ENCODE data around the gene RNF181. TPM values are rescaled to one million over a fixed set of nuclear protein-coding genes. Genes with fewer than 3 reads are reported as not detected.

RNF181 gene
- polyA plus RNA-seq, 2 of the 4 experiments (the other 2 are of a cell fraction) = 189 to 287 TPM

DNA sequence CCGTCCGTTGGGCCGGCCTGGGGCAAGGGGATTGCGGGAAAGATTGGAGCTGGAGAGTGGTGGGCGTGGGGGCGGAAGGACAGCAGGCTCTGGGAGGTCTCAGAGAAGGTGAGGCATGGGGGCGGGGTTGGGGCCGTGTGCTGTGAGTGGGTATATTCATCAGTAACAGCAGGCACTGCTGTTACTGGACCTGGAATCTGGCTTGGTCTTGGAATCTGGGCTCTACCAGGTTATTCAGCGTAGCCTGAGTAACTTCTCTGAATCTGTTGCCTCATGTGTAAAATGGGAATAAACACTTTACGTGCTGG, 435 bp downstream of the RNF181 start:
- Histone ChIP-seq H3K4me3 (peak overlapping the region; percentile 71), H3K27ac (peak overlapping the region; percentile 82 to 91), H3K9me3 (no peaks in the 10 kb centered on the region), H3K4me2 (peak overlapping the region; percentile 81), H3K4me1 (peaks cover 15% of the 10 kb centered on the region)
- ChIA-PET POLR2A (interaction anchor here (0.6 to 2.6 kb wide), 15 partner anchors 9 to 178 kb away, joined by 3 to 23 read pairs (median 6); partner anchors contain the start of genes C2orf68, GGCX, MAT2A and SH2D6), CTCF (interaction anchor here (0.8 to 3.0 kb wide), 9 partner anchors 8 to 216 kb away, joined by 3 to 9 read pairs (median 4); no protein-coding TSS in a partner anchor)
- TF ChIP-seq RARB (CRISPR knock-in tag; IDR thresholded peaks at IDR 0.05) = no peak
- TF ChIP-seq NPAS2 (CRISPR knock-in tag; IDR thresholded peaks at IDR 0.05; ENCODE audit: borderline replicate concordance) = no peak
- TF ChIP-seq, protein P1, sequence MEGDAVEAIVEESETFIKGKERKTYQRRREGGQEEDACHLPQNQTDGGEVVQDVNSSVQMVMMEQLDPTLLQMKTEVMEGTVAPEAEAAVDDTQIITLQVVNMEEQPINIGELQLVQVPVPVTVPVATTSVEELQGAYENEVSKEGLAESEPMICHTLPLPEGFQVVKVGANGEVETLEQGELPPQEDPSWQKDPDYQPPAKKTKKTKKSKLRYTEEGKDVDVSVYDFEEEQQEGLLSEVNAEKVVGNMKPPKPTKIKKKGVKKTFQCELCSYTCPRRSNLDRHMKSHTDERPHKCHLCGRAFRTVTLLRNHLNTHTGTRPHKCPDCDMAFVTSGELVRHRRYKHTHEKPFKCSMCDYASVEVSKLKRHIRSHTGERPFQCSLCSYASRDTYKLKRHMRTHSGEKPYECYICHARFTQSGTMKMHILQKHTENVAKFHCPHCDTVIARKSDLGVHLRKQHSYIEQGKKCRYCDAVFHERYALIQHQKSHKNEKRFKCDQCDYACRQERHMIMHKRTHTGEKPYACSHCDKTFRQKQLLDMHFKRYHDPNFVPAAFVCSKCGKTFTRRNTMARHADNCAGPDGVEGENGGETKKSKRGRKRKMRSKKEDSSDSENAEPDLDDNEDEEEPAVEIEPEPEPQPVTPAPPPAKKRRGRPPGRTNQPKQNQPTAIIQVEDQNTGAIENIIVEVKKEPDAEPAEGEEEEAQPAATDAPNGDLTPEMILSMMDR (IDR thresholded peaks at IDR 0.05) = no peak
- peak; percentile 4; the same call in 1 of the 2 replicates for TF ChIP-seq PHF8 (IDR thresholded peaks at IDR 0.05; ENCODE audit: borderline replicate concordance, low read depth)
- 0 out of 2 replicates have a peak, but pooled peaks have one; percentile 5 for TF ChIP-seq KDM5A (IDR thresholded peaks at IDR 0.05)
- FAIRE-seq (no peak), DNase-seq (ENCODE audit: low read depth in 1 of 2, low spot score in 1 of 2) (no peak), ATAC-seq (peak in 1 of 2 experiments; percentile 28; a peak in 4 of 6 replicates)
- 5% methylated on average over 10 of the region's 10 CpGs for WGBS (ENCODE audit: missing lambda C conversion rate)

- DNase-seq (ENCODE audit: low read depth in 1 of 2, low spot score in 1 of 2) = no peak
- no peak for ATAC-seq
- ChIA-PET POLR2A (interaction anchor here (0.6 to 2.6 kb wide), 6 partner anchors 13 to 58 kb away, joined by 4 to 23 read pairs (median 11); partner anchors contain the start of genes C2orf68 and MAT2A), CTCF (interaction anchor here (0.8 to 3.0 kb wide), 6 partner anchors 9 to 216 kb away, joined by 3 to 9 read pairs (median 4); no protein-coding TSS in a partner anchor)
- peak overlapping the region; percentile 82 to 91; a peak in 4 of 6 replicates for H3K27ac ChIP-seq
- no peak for FAIRE-seq
- H3K9me3 ChIP-seq = no peaks in the 10 kb centered on the region
- peaks cover 18% of the 10 kb centered on the region for H3K4me1 ChIP-seq
- peak overlapping the region; percentile 81 for H3K4me2 ChIP-seq
- WGBS (ENCODE audit: missing lambda C conversion rate) = 67% methylated on average over 3 of the region's 3 CpGs
- TF ChIP-seq, protein P2, sequence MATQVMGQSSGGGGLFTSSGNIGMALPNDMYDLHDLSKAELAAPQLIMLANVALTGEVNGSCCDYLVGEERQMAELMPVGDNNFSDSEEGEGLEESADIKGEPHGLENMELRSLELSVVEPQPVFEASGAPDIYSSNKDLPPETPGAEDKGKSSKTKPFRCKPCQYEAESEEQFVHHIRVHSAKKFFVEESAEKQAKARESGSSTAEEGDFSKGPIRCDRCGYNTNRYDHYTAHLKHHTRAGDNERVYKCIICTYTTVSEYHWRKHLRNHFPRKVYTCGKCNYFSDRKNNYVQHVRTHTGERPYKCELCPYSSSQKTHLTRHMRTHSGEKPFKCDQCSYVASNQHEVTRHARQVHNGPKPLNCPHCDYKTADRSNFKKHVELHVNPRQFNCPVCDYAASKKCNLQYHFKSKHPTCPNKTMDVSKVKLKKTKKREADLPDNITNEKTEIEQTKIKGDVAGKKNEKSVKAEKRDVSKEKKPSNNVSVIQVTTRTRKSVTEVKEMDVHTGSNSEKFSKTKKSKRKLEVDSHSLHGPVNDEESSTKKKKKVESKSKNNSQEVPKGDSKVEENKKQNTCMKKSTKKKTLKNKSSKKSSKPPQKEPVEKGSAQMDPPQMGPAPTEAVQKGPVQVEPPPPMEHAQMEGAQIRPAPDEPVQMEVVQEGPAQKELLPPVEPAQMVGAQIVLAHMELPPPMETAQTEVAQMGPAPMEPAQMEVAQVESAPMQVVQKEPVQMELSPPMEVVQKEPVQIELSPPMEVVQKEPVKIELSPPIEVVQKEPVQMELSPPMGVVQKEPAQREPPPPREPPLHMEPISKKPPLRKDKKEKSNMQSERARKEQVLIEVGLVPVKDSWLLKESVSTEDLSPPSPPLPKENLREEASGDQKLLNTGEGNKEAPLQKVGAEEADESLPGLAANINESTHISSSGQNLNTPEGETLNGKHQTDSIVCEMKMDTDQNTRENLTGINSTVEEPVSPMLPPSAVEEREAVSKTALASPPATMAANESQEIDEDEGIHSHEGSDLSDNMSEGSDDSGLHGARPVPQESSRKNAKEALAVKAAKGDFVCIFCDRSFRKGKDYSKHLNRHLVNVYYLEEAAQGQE (IDR thresholded peaks at IDR 0.05) = no peak
- no peak for TF ChIP-seq TP53 (CRISPR knock-in tag; IDR thresholded peaks at IDR 0.05)
- no peak for TF ChIP-seq HOXB13 (CRISPR knock-in tag; IDR thresholded peaks at IDR 0.05; ENCODE audit: low read depth)
- TF ChIP-seq MAFK (IDR thresholded peaks at IDR 0.05; ENCODE audit: partially characterized antibody) = no peak
- no peak for TF ChIP-seq RARB (CRISPR knock-in tag; IDR thresholded peaks at IDR 0.05)
- TF ChIP-seq RNF2 (IDR thresholded peaks at IDR 0.05; ENCODE audit: borderline replicate concordance, low read depth) = no peak
- TF ChIP-seq EHMT2 (IDR thresholded peaks at IDR 0.05; ENCODE audit: low read depth) = no peak
- no peak for TF ChIP-seq CEBPB (IDR thresholded peaks at IDR 0.05)
- no peak for TF ChIP-seq HDAC2 (IDR thresholded peaks at IDR 0.05)
- no peak for TF ChIP-seq PBX3 (IDR thresholded peaks at IDR 0.05)
- TF ChIP-seq ZSCAN20 (CRISPR knock-in tag; IDR thresholded peaks at IDR 0.05) = no peak
- TF ChIP-seq HEYL (CRISPR knock-in tag; IDR thresholded peaks at IDR 0.05) = no peak
- TF ChIP-seq MAZ (IDR thresholded peaks at IDR 0.05; ENCODE audit: borderline replicate concordance, low read depth, low read length) = no peak
- peak overlapping the region; percentile 71 for H3K4me3 ChIP-seq
Observed at GRCh38 chr2:85596486-85597143, 1.1 kb downstream of the RNF181 start.
